Small intestine (tissue), 7 donors: ENCODE measurements around the gene GRID2. TPM values are rescaled to one million over a fixed set of nuclear protein-coding genes. Genes with fewer than 3 reads are reported as not detected.

ENCODE experiments used
- DNase-seq, 2 donors: peaks; one replicate each; pipeline versions ENCODE4 v3.0.0 to v3.0.0-alpha.2; 2013
- FAIRE-seq: peaks from 2 replicates; lab custom pipeline; 2012; peaks lifted over from hg19 to GRCh38; lab: Jason Lieb, UNC
- H3K27ac ChIP-seq, 3 donors: one replicate each; pipeline ENCODE4 v1.5.1; 2013; ENCODE audit warnings: low read length in 2 of 3, mild to moderate bottlenecking in 2 of 3, control low read depth in 1 of 3, inconsistent platforms in 1 of 3, low read depth in 1 of 3, moderate library complexity in 1 of 3
- H3K27me3 ChIP-seq, 3 donors: one replicate each; pipeline ENCODE4 v1.6.1; 2013; ENCODE audit warnings: low read length in 3 of 3, inconsistent platforms in 1 of 3; ENCODE audit not compliant: control insufficient read depth in 3 of 3, insufficient read depth in 3 of 3
- H3K36me3 ChIP-seq, 3 donors: one replicate each; pipeline ENCODE4 v1.6.1; 2013; ENCODE audit warnings: low read length in 3 of 3, inconsistent platforms in 1 of 3, low read depth in 1 of 3, mild to moderate bottlenecking in 1 of 3, moderate library complexity in 1 of 3; ENCODE audit not compliant: control insufficient read depth in 3 of 3, insufficient read depth in 2 of 3
- H3K4me1 ChIP-seq, 3 donors: one replicate each; pipeline ENCODE4 v1.6.1; 2013; ENCODE audit warnings: low read length in 2 of 3, inconsistent platforms in 1 of 3, low read depth in 1 of 3, mild to moderate bottlenecking in 1 of 3, moderate library complexity in 1 of 3; ENCODE audit not compliant: control insufficient read depth in 3 of 3, insufficient read depth in 2 of 3
- H3K4me3 ChIP-seq, 3 donors: one replicate each; pipeline ENCODE4 v1.5.1; 2013; ENCODE audit warnings: low read length in 3 of 3, control low read depth in 1 of 3, inconsistent platforms in 1 of 3, low read depth in 1 of 3, mild to moderate bottlenecking in 1 of 3, moderate library complexity in 1 of 3
- H3K9me3 ChIP-seq, 2 donors: one replicate each; pipeline ENCODE4 v1.6.1; 2013; ENCODE audit warnings: low read depth in 1 of 2, low read length in 1 of 2; ENCODE audit not compliant: control insufficient read depth in 2 of 2, insufficient read depth in 1 of 2
- WGBS, 3 donors: extraction: QIAGEN DNeasy Blood & Tissue Kit; methylation state at CpG; one replicate each; pipeline ENCODE4 v1.1.7; 2013; 5-methylcytosine and 5-hydroxymethylcytosine counted together
- polyA plus RNA-seq, 4 donors: library from polyadenylated mRNA; stranded (reverse) in 3 of 4; unstranded in 1 of 4; fragments of 200-250 nt in 3 of 4; fragments of 120-200 nt in 1 of 4; gene quantifications; one replicate each; pipeline versions ENCODE4 v1.2.1 to v1.2.3, GENCODE V29; 2013
- donor health status: healthy with polysubstance abuse.
- donor health status: control.
- donor health status: control.
- donor health status: Bipolar disorder and iron deficiency.
- donor health status: healthy.

GRID2 gene
- polyA plus RNA-seq, 4 donors: 0.06 to 0.27 (median 0.21) TPM; not detected in 1

GRCh38 chr4:92657695-92658094 is 353.9 kb downstream of the GRID2 start:
- no peak overlapping the region for H3K27ac ChIP-seq
- H3K36me3 ChIP-seq: no peaks in the 10 kb centered on the region
- H3K27me3 ChIP-seq: no peaks in the 10 kb centered on the region
- FAIRE-seq (no peak), DNase-seq (no peak)
- no peak overlapping the region for H3K4me3 ChIP-seq
- no peaks in the 10 kb centered on the region for H3K9me3 ChIP-seq
- no peaks in the 10 kb centered on the region for H3K4me1 ChIP-seq

- no peak overlapping the region for H3K27ac ChIP-seq
- WGBS, 3 donors: 53 to 77% (median 65%) methylated on average over 2 of the region's 2 CpGs
- no peaks in the 10 kb centered on the region for H3K9me3 ChIP-seq
- DNase-seq (no peak), FAIRE-seq (no peak)
- H3K4me1 ChIP-seq: no peaks in the 10 kb centered on the region
- H3K4me3 ChIP-seq: no peak overlapping the region
- no peaks in the 10 kb centered on the region for H3K36me3 ChIP-seq
- no peaks in the 10 kb centered on the region for H3K27me3 ChIP-seq
Observed at GRCh38 chr4:92658318-92658717, 354.6 kb downstream of the GRID2 start.

GRCh38 chr4:92677805-92678204 is 374.0 kb downstream of the GRID2 start:
- 82 to 94% (median 92%) methylated on average over 3 of the region's 3 CpGs for WGBS, 3 donors
- DNase-seq: no peak
- no peak overlapping the region for H3K27ac ChIP-seq

GRCh38 chr4:92678292-92678691 is 374.5 kb downstream of the GRID2 start:
- WGBS, 3 donors: 83 to 88% (median 87%) methylated on average over 4 of the region's 4 CpGs
- no peak for DNase-seq
- Histone ChIP-seq H3K27ac (no peak overlapping the region), H3K27me3 (no peaks in the 10 kb centered on the region), H3K4me3 (no peak overlapping the region), H3K36me3 (no peaks in the 10 kb centered on the region), H3K9me3 (no peaks in the 10 kb centered on the region), H3K4me1 (no peaks in the 10 kb centered on the region)
- no peak for FAIRE-seq

More at GRCh38 chr4:92677805-92678204, 374.0 kb downstream of the GRID2 start:
- H3K4me3 ChIP-seq: no peak overlapping the region
- H3K36me3 ChIP-seq: no peaks in the 10 kb centered on the region
- H3K27me3 ChIP-seq: no peaks in the 10 kb centered on the region
- FAIRE-seq: no peak
- no peaks in the 10 kb centered on the region for H3K9me3 ChIP-seq
- no peaks in the 10 kb centered on the region for H3K4me1 ChIP-seq

GRCh38 chr4:92679149-92679548 is 375.4 kb downstream of the GRID2 start:
- no peaks in the 10 kb centered on the region for H3K27me3 ChIP-seq
- H3K4me3 ChIP-seq: no peak overlapping the region
- DNase-seq (no peak), FAIRE-seq (no peak)
- H3K27ac ChIP-seq: no peak overlapping the region
- no peaks in the 10 kb centered on the region for H3K36me3 ChIP-seq
- no peaks in the 10 kb centered on the region for H3K4me1 ChIP-seq
- no peaks in the 10 kb centered on the region for H3K9me3 ChIP-seq
- 62 to 70% (median 62%) methylated on average over 1 of the region's 1 CpG for WGBS, 3 donors

GRCh38 chr4:92714640-92715039 is 410.9 kb downstream of the GRID2 start:
- Histone ChIP-seq H3K36me3 (no peaks in the 10 kb centered on the region), H3K9me3 (peaks cover 0 to 3% of the 10 kb centered on the region in 2 donors), H3K4me3 (no peak overlapping the region), H3K27me3 (no peaks in the 10 kb centered on the region), H3K4me1 (no peaks in the 10 kb centered on the region), H3K27ac (no peak overlapping the region)
- WGBS, 3 donors: 81 to 89% (median 83%) methylated on average over 3 of the region's 3 CpGs
- DNase-seq (no peak), FAIRE-seq (no peak)

- 14 to 46% (median 28%) methylated on average over 1 of the region's 1 CpG for WGBS, 3 donors
- H3K27me3 ChIP-seq: no peaks in the 10 kb centered on the region
- H3K36me3 ChIP-seq: no peaks in the 10 kb centered on the region
- no peaks in the 10 kb centered on the region for H3K9me3 ChIP-seq
- FAIRE-seq: no peak
- DNase-seq: peak in 1 of 2 donors; percentile 38
- H3K27ac ChIP-seq: no peak overlapping the region
- H3K4me1 ChIP-seq: peaks cover 0 to 6% (median 0%) of the 10 kb centered on the region in 3 donors
- H3K4me3 ChIP-seq: no peak overlapping the region
Observed at GRCh38 chr4:92733231-92733630, 429.5 kb downstream of the GRID2 start.

- DNase-seq (no peak), FAIRE-seq (no peak)
- H3K9me3 ChIP-seq: no peaks in the 10 kb centered on the region
- no peaks in the 10 kb centered on the region for H3K36me3 ChIP-seq
- 88 to 92% (median 91%) methylated on average over 2 of the region's 2 CpGs for WGBS, 3 donors
- no peaks in the 10 kb centered on the region for H3K27me3 ChIP-seq
- peaks cover 0 to 6% (median 0%) of the 10 kb centered on the region in 3 donors for H3K4me1 ChIP-seq
- H3K4me3 ChIP-seq: no peak overlapping the region
- H3K27ac ChIP-seq: no peak overlapping the region
Observed at GRCh38 chr4:92735025-92735665, 431.4 kb downstream of the GRID2 start.

GRCh38 chr4:92760433-92760832 is 456.7 kb downstream of the GRID2 start:
- no peak overlapping the region for H3K27ac ChIP-seq
- no peaks in the 10 kb centered on the region for H3K9me3 ChIP-seq
- no peak for FAIRE-seq

More at GRCh38 chr4:92760433-92760832, 456.7 kb downstream of the GRID2 start:
- Histone ChIP-seq H3K4me3 (no peak overlapping the region), H3K4me1 (peaks cover 0 to 3% (median 0%) of the 10 kb centered on the region in 3 donors), H3K27me3 (no peaks in the 10 kb centered on the region), H3K36me3 (no peaks in the 10 kb centered on the region)
- DNase-seq: no peak
